Measurements from ENCODE around the gene THSD8. TPM values are rescaled to one million over a fixed set of nuclear protein-coding genes. Genes with fewer than 3 reads are reported as not detected.

Gene THSD8
- total and polyA plus RNA-seq, 12 donors, result 1.8 to 8.6 (median 4.6) TPM; not detected in 4

DNA sequence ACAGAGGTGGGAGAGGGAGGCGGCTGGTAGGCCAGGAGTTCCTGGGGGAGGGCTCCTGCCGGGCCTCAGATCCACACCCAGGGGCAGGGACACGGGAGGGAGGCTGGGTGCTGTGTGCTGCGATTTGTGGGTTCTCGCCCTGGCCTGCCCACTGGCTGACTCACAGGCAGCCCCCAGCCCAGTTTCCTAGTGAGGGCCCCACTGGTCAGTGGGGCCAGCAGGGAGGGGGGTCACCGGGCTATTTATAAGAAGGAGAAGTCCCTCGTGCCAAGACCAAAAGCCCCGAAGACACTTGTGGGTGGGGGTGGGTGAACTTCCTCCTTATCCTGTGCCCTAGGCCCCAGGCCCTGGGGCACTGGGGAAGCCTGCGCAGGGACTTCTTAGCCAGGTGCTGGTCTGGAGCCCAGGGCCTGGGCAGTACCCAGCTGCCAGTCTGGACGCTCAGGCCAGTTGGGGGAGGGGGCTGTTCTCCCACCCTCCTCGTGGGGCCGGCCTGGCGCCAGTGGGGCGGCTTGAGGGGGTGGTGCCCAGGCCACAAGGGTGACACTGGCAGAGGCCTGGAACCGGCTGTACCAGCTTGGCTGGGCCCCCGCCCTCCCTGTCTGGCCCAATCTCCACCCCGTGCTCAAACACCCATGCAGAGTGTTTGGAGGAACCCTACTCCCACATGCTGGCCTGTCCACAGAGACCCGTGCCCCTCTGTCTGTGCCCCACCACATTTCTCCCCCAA lies 15.6 kb upstream of the THSD8 start:
- Histone ChIP-seq H3K4me3 (no peak overlapping the region), H3K27ac (peak overlapping the region; percentile 69 to 99 (median 97)), H3K36me3 (replicated peaks in 1 of 2) (no peaks in the 10 kb centered on the region), H3K4me1 (replicated peaks in 1 of 2) (peaks cover 42 to 68% of the 10 kb centered on the region in 2 donors), H3K27me3 (no peaks in the 10 kb centered on the region), H3K9me3 (replicated peaks in 1 of 3) (no peaks in the 10 kb centered on the region)
- TF ChIP-seq, protein P1, sequence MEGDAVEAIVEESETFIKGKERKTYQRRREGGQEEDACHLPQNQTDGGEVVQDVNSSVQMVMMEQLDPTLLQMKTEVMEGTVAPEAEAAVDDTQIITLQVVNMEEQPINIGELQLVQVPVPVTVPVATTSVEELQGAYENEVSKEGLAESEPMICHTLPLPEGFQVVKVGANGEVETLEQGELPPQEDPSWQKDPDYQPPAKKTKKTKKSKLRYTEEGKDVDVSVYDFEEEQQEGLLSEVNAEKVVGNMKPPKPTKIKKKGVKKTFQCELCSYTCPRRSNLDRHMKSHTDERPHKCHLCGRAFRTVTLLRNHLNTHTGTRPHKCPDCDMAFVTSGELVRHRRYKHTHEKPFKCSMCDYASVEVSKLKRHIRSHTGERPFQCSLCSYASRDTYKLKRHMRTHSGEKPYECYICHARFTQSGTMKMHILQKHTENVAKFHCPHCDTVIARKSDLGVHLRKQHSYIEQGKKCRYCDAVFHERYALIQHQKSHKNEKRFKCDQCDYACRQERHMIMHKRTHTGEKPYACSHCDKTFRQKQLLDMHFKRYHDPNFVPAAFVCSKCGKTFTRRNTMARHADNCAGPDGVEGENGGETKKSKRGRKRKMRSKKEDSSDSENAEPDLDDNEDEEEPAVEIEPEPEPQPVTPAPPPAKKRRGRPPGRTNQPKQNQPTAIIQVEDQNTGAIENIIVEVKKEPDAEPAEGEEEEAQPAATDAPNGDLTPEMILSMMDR (IDR thresholded peaks at IDR 0.05), result no peak
- TF ChIP-seq POLR2A (IDR thresholded peaks at IDR 0.05), result no peak
- WGBS, 4 donors, result 58 to 76% (median 63%) methylated on average over 4 to 18 of the region's 18 CpGs
- peak; percentile 55 to 83 (median 70) for DNase-seq
- intact Hi-C loops (cut with DNase I), result no loop called here

DNA sequence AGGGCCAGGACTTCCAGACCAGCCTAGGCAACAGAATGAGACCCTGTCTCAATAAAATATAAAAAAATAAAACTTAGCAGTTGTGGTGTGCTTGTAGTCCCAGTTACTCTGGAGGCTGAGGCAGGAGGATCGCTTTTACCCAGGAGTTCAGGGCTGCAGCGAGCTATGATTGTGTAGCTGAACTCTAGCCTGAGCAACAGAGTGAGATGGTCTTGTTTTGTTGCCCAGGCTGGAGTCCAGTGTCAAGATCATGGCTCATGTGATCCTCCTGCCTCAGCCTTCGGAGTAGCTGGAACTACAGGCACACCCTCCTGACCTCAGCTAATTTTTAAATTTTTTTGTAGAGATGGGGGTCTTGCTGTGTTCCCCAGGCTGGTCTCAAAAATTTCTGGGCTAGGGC lies 14.9 kb upstream of the THSD8 start:
- no peaks in the 10 kb centered on the region for H3K9me3 ChIP-seq (replicated peaks in 1 of 3)
- intact Hi-C loops (cut with DNase I), result no loop called here
- peak in 1 of 7 donors; percentile 26 for DNase-seq
- 69 to 87% (median 84%) methylated on average over 3 of the region's 3 CpGs for WGBS, 4 donors
- TF ChIP-seq, protein P1 (IDR thresholded peaks at IDR 0.05), result no peak
- no peak for TF ChIP-seq POLR2A (IDR thresholded peaks at IDR 0.05)
- H3K4me1 ChIP-seq (replicated peaks in 1 of 2), result peaks cover 40 to 65% of the 10 kb centered on the region in 2 donors
- H3K36me3 ChIP-seq (replicated peaks in 1 of 2), result no peaks in the 10 kb centered on the region
- H3K27me3 ChIP-seq, result no peaks in the 10 kb centered on the region
- peak overlapping the region; percentile 69 to 99 (median 97) for H3K27ac ChIP-seq
- no peak overlapping the region for H3K4me3 ChIP-seq

DNA sequence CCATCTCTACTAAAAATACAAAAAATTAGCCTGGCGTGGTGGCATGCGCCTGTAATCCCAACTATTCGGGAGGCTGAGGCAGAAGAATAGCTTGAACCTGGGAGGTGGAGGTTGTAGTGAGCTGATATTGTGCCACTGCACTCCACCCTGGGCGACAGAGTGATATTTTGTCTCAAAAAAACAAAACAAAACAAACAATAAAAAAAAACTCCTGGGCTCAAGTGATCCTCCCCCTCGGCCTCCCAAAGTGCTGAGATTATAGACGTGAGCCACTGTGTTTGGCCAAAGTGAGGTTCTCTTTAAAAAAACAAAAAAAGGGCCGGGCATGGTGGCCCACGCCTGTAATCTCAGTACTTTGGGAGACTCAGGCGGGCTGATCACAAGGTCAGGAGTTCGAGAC lies 14.4 kb upstream of the THSD8 start:
- no peak for TF ChIP-seq POLR2A (IDR thresholded peaks at IDR 0.05)
- TF ChIP-seq, protein P1 (IDR thresholded peaks at IDR 0.05), result no peak
- Histone ChIP-seq H3K4me1 (replicated peaks in 1 of 2) (peaks cover 36 to 61% of the 10 kb centered on the region in 2 donors), H3K9me3 (replicated peaks in 1 of 3) (no peaks in the 10 kb centered on the region), H3K27me3 (no peaks in the 10 kb centered on the region), H3K36me3 (replicated peaks in 1 of 2) (no peaks in the 10 kb centered on the region), H3K27ac (peak overlapping the region; percentile 95 to 99 (median 97)), H3K4me3 (no peak overlapping the region)
- WGBS, 4 donors, result 72 to 84% (median 77%) methylated on average over 10 of the region's 10 CpGs
- intact Hi-C loops (cut with DNase I), result no loop called here
- DNase-seq, result peak in 2 of 7 donors; percentile 20 to 49

DNA sequence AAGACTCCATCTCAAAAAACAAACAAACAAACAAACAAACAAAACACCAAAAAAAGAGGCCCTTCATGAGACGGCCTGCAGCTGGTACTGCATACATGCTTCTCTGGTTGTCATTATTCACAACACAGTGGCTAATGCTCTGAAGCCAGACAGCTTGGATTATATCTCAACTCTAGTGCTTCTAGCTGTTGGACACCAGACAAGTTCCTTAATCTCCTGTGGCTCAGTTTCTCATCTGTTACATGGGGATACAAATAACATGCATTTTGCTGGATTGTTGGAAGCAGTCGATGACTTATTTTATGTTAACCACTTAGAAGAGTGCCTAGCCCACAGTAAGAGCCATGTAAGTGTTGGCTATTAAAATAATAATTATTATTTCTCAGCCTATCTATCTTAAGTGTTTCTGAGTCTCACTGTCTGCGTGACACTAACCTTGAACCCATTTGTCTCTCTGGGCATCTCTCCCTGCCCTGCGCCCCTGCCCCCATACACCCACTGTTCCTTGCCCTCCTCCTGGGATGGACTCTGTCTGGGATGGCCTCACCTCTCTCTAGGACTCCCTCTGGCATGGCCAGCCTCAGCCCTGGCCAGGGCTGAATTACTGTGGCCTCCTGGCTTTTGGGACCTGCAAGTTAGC lies 13.7 kb upstream of the THSD8 start:
- no peak for TF ChIP-seq POLR2A (IDR thresholded peaks at IDR 0.05)
- TF ChIP-seq, protein P1 (IDR thresholded peaks at IDR 0.05), result no peak
- intact Hi-C loops (cut with DNase I), result no loop called here
- WGBS, 4 donors, result 32 to 46% (median 41%) methylated on average over 4 of the region's 4 CpGs
- Histone ChIP-seq H3K27me3 (no peaks in the 10 kb centered on the region), H3K36me3 (replicated peaks in 1 of 2) (no peaks in the 10 kb centered on the region), H3K27ac (peak overlapping the region; percentile 95 to 99 (median 97)), H3K4me3 (peak overlapping the region in 1 of 4 donors; percentile 77), H3K4me1 (replicated peaks in 1 of 2) (peaks cover 30 to 57% of the 10 kb centered on the region in 2 donors), H3K9me3 (replicated peaks in 1 of 3) (no peaks in the 10 kb centered on the region)
- peak in 2 of 7 donors; percentile 21 to 51 for DNase-seq
